HG02763 (cell line): Measurements from ENCODE around the gene TPBGL.

ENCODE experiments used
- ATAC-seq: cut with Tn5 transposase; IDR thresholded peaks from one replicate; pipeline ENCODE4 v1.9.1; 2021; ENCODE audit warnings: mild to moderate bottlenecking, moderate library complexity; ENCODE audit not compliant: unreplicated experiment

Gene TPBGL

GRCh38 chr11:75287579-75287978 is 47.0 kb downstream of the TPBGL start:
- no peak for ATAC-seq

GRCh38 chr11:75289511-75289760 is 48.9 kb downstream of the TPBGL start:
- ATAC-seq: no peak

GRCh38 chr11:75289919-75290318 is 49.3 kb downstream of the TPBGL start:
- ATAC-seq: no peak

- no peak for ATAC-seq
Observed at GRCh38 chr11:75291741-75292140, 51.2 kb downstream of the TPBGL start.

GRCh38 chr11:75292943-75293342 is 52.4 kb downstream of the TPBGL start:
- ATAC-seq: no peak
